GM12891 (cell line): ENCODE measurements around the gene IFT20.

Experiments
- POLR2A ChIP-seq: IDR thresholded peaks from 2 replicates; pipeline ENCODE4 v1.6.1; 2011; ENCODE audit warnings: low read depth, low read length, control low read depth
- POLR2AphosphoS5 ChIP-seq: IDR thresholded peaks from 2 replicates; pipeline ENCODE4 v1.6.1; 2011; ENCODE audit warnings: low read depth, low read length, control low read depth

- TF ChIP-seq POLR2AphosphoS5 (no peak), POLR2A (no peak)
These were observed 7.6 kb downstream of the IFT20 start for GRCh38 chr17:28327709-28328108.
